PC-3 (cell line): Measurements from ENCODE around the gene HRH2.
"Not testable (repeated sequence)": the region's sequence is repeated elsewhere in the genome, so short reads cannot be mapped to it uniquely, and the experiment has no call there.

Experiments
- CTCF ChIP-seq: fragments of 300-600 bp; sonication (generic); conservative IDR thresholded peaks from 2 replicates; pipeline ENCODE4 v1.5.1; 2017; ENCODE audit warnings: antibody characterized with exemption, low read depth, mild to moderate bottlenecking, low read length
- EZH2 ChIP-seq: fragments of 300-600 bp; sonication (generic); IDR thresholded peaks from one replicate; pipeline ENCODE4 v1.6.1; 2017; ENCODE audit warnings: antibody characterized with exemption, mild to moderate bottlenecking, low read length; ENCODE audit not compliant: unreplicated experiment
- EZH2phosphoT487 ChIP-seq: fragments of 300-600 bp; sonication (generic); IDR thresholded peaks from 2 replicates; pipeline ENCODE4 v1.6.1; 2018; ENCODE audit warnings: mild to moderate bottlenecking, antibody characterized with exemption, low read length, borderline replicate concordance

- not testable (repeated sequence) for TF ChIP-seq EZH2, CTCF, EZH2phosphoT487
Observed at GRCh38 chr5:175759991-175760390, 102.1 kb downstream of the HRH2 start.
